ENCODE measurements around the gene TFF3.
A peak's percentile ranks its signal among the peaks of the same experiment; 100 is the strongest.

TFF3 gene

GRCh38 chr21:42346866-42347600 lies 31.8 kb upstream of the TFF3 start:
- no peak for DNase-seq

GRCh38 chr21:42346441-42346840 lies 31.2 kb upstream of the TFF3 start:
- DNase-seq = no peak

GRCh38 chr21:42344631-42345030 lies 29.4 kb upstream of the TFF3 start:
- DNase-seq = no peak

- no peak for DNase-seq
Observed at GRCh38 chr21:42343963-42344510, 28.8 kb upstream of the TFF3 start.

GRCh38 chr21:42343556-42343955 lies 28.3 kb upstream of the TFF3 start:
- DNase-seq = no peak

GRCh38 chr21:42343101-42343500 lies 27.9 kb upstream of the TFF3 start:
- no peak for DNase-seq

GRCh38 chr21:42341776-42342542 lies 26.8 kb upstream of the TFF3 start:
- no peak for DNase-seq

- no peak for DNase-seq
Observed at GRCh38 chr21:42340187-42341050, 25.2 kb upstream of the TFF3 start.

GRCh38 chr21:42338729-42339715 lies 23.8 kb upstream of the TFF3 start:
- no peak for DNase-seq

- peak; percentile 59 for DNase-seq
Observed at GRCh38 chr21:42337830-42338728, 22.9 kb upstream of the TFF3 start.

GRCh38 chr21:42337276-42337675 lies 22.1 kb upstream of the TFF3 start:
- no peak for DNase-seq

GRCh38 chr21:42336054-42336453 lies 20.8 kb upstream of the TFF3 start:
- no peak for DNase-seq

- no peak for DNase-seq
Observed at GRCh38 chr21:42332557-42333317, 17.5 kb upstream of the TFF3 start.

GRCh38 chr21:42331660-42332059 lies 16.5 kb upstream of the TFF3 start:
- DNase-seq = no peak

- DNase-seq = no peak
Observed at GRCh38 chr21:42330380-42331371, 15.5 kb upstream of the TFF3 start.

GRCh38 chr21:42324896-42325295 lies 9.7 kb upstream of the TFF3 start:
- DNase-seq = no peak

GRCh38 chr21:42321845-42322244 lies 6.6 kb upstream of the TFF3 start:
- DNase-seq = no peak

- DNase-seq = no peak
Observed at GRCh38 chr21:42321231-42321630, 6.0 kb upstream of the TFF3 start.

GRCh38 chr21:42320791-42321190 lies 5.6 kb upstream of the TFF3 start:
- DNase-seq = no peak

All from NCI-H1436 (cell line).